DLD1 (cell line): ENCODE data around the gene MAPK4.

Source experiments
- in situ Hi-C: cut with HindIII; loops from 2 replicates; pipeline ENCODE4 v1.10.0; 2017; ENCODE audit warnings: low sequenced_read_pairs

The MAPK4 gene

DNA sequence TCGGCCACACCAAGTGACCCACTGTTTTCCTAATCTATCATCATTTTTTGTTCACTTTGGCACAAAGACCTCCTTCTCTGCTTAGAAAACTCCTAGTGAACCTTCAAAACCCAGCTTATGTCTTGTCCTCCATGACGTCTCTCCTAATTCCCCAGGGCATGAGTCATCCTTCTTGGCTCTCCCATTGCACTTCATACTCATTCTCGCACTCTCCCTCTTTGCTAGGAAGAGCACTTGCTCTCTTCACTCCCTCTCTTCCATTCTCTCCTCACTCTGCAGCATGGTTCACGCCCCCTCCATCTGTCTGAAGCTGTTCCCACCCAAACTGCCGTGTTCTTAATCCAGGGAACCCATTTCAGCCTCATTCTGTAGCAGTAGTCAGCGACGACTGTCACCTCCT, 156.0 kb downstream of the MAPK4 start:
- in situ Hi-C loops = no loop called here

DNA sequence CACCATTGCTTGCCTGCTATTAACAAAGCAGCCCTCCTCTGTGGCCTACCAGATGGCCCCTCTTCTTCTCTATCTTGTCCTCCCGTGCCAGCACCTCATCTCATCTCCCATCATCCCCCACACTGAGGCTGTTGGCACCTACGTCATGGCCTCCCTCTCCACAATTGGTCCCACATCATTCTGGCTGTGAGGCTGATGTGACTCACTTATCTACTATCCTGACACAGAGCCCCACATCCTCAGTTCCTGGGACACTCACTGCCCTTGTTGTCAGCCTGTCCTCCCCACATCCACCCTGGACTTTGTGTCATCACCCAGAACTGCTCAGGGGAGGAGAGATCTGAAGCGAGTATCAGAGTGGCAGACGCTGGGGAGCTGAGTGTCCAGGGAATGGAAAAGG, 157.0 kb downstream of the MAPK4 start:
- in situ Hi-C loops = no loop called here

- in situ Hi-C loops = no loop called here
These were observed 157.7 kb downstream of the MAPK4 start for GRCh38 chr18:50717563-50717962.

DNA sequence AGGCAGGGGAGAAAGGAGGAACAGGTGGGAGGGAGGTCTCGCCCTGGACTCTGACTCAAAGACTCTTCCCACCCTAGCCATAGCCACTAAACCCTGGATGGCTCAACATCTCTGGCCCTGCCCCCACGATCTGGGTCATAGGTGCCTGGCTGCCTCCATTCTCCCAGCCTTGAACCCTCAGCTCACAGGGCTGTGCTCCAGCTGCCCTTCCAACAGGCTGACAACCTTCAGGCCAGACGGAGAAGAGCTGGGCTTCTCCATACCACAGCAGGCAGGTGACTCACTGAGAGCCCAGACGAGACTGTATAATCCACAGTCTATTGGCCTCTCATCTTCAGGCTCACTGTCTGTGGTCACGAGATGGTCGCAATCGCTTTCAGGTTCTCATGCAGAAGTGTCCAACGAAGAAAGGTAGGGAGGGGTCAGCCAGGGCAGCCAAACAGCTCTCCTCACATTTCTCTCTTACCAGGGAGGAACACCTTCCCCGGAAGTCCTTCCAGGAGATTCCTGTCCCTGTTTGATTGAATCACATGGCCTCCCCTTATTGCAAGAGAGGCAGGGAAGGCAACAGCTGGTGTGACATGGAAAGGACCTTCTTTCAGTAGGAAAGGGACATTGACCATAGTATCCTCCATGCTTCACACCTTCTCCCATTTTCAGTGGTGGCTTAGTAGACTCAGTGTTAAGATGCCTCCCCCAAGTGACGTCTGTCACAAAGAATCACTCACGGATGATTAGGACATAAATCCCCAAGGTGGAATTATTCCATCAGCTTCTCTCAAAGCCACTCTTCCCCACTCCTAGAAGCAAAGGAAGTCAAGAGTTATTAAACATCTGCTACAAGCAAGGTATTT, 159.8 kb downstream of the MAPK4 start:
- in situ Hi-C loops = no loop called here

DNA sequence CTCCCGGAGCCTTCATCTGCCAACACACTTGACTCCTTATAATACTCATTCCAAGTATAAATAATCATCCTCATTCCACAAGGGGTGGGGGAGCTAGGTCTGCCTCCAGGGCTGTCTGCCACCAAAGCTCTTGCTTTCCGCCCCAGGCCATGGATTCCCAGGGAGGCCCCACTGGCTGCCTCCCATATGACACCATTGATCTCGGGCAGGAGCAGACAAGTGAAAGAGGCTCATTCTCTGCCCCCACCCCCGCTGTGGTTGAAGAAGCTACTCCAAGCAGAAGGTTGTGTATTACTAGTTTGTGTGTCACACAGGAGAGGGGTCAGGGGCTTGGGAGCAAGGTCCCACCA, 160.4 kb downstream of the MAPK4 start:
- in situ Hi-C loops = no loop called here

DNA sequence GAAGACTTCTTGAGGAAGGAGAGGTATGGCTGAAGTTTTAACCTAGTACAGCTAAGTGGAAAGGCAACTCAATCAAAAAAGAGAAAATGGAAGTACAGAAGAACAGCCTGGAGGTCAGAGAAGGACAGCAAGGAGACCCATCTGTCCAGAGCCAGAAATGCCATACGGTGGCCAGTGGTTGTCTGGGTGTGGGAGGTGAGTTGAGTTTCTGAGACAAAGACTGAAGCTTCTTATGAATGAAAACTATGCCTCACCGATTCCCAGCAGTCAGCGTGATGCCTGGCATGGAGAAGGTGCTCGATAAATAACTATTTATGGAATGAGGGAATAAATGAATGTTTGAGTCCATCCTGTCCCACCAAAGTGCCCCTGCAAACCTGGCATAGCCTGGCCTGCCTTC, 161.1 kb downstream of the MAPK4 start:
- in situ Hi-C loops = no loop called here

DNA sequence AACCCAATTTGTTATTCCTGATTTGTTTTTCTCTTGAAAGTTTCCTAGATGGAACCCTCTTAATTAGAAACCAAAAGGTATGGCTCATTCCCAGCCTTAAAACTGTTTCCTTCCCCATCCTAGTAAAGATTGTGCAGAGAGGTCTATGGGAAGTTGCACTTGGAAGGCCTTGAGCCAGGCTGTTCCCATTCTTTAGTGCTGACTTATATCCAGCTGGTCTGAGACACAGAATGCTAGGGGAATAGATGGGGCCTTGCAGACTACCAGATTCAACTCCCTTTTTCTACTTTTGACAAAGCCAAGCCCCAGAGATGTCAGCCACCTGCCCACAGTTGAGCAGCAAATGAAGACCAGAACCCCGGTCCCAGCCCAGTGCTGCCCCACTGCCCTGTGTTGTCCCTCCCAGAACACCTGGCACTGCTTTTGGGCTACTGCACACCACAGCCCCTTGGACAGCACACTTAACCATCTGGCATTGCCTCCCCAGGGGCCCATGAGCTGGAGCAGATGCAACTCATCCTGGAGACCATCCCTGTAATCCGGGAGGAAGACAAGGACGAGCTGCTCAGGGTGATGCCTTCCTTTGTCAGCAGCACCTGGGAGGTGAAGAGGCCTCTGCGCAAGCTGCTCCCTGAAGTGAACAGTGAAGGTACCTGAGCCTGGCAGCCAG, 161.7 kb downstream of the MAPK4 start:
- in situ Hi-C loops = no loop called here

- in situ Hi-C loops = no loop called here
These were observed 162.4 kb downstream of the MAPK4 start for GRCh38 chr18:50722311-50722710.

GRCh38 chr18:50724751-50725151, 164.9 kb downstream of the MAPK4 start:
- in situ Hi-C loops = no loop called here

DNA sequence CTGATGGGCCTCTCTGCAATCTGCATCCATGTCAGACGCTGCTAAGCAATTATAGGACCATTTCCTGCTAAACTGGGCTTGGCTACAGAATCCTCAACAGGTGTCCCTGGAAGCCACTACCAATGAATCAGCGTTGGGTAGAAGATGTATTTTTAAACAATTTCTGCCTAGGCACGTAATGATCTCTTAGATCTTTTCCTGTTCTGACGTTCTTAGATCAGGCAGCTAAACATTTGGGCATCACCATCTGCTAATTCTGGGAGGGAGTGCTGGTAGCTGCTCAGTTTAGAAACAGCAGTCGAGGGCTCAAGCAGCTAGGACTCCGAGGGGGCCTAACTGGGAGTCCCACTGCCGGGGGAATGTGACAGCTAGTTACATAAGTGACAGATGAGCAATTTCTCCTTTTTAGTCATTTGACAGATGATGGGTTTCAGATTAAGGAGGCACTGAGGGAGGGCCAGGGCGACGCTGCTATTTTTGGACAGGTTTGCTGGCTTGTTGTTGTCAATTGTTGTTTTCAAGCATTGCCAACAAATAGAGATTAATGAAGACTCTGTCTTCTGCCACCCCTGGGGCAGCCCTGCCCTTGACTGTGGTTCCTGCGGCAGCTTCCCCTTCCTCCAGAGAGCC, 167.2 kb downstream of the MAPK4 start:
- in situ Hi-C loops = no loop called here

DNA sequence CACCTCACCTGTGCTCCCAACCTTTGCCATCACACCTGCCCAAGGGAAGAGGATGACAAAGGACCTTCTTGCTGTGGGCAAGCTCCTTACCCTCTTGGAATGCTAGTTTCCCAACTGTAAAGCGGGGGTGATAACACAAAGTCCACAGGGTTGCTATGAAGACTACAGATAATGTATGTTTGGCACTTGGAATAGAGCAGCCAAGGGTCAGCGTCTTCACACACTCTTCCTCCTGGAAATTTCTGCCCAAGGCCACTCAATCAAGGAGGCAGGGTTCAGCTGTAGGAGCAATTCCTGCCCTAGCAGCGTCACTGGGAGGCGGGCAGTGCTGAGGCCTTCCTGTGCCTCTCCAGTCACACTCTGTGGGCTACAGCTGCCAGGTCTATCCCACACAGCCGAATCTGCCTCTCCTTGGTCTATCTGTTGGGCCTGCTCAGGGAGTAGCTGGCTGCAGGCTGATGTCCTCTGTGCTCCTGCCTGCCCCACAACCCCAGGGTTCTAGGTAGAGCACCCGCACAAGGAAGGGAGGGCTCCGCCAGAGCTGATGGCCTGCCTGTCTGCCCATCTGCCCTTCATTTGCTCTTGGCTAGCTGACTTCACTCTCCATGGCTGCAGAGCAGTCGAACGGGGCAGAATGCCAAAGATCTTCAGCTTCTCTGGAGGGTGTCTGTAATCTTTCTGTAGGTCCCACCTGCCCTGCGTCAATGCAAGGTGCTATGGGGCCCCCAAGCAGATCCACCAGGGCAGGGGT, 168.0 kb downstream of the MAPK4 start:
- in situ Hi-C loops = no loop called here

- in situ Hi-C loops = no loop called here
These were observed 169.5 kb downstream of the MAPK4 start for GRCh38 chr18:50729376-50729775.

DNA sequence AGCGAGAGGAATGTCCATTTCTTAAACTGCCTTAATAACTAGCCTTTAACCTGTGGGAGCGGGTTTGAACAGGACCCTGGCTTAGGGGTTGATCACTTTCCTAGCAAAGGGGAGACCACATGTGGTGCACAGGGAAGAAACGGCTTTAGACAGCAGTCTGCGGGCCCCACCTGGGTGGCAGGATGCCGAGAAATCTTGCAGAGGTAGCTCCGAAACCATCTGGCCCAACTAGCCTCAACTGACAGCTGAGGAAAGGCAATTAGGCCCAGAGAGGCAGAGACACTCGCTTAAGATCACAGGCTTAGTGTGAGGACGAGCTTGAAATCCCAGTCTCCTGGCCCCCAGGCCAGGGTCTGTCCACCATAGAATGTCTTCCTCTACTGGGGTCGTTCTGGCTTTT, 170.1 kb downstream of the MAPK4 start:
- in situ Hi-C loops = no loop called here

DNA sequence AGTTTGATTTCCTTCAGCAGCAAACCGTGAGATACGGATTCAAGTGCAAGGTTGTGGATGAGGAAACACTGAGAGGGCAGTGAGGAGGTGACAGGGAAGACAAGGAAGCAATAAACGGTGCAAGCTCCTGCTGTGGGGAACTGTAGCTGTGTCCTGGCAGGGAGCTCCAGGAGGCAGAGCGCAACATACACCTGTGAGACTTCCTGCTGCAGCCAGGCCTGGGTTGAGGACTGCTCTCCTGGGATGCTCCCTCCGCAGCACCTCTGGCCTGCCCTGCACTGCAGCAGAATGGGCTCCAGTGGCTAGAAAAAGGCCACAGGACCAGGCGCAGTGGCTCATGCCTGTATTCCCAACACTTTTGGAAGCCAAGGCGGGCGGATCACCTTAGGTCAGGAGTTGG, 174.5 kb downstream of the MAPK4 start:
- in situ Hi-C loops = no loop called here

DNA sequence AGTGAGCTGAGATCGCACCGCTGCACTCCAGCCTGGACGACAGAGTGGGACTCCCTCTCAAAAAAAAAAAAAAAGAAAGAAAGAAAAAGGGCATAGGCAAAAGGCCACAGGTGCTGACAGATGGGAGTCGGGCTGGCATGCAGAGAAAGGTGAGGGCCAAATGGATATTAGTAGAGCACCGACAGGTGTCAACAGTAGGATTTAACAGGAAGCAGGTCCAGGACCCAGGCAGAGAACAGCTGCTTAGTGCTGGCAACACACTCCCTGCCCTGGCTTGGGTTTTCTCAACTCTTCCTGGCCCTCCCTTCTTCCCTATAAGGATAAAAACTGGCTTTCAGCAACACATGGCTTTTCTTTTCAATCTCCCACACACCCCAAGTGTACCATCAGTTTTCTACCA, 175.0 kb downstream of the MAPK4 start:
- in situ Hi-C loops = no loop called here

- in situ Hi-C loops = no loop called here
These were observed 177.2 kb downstream of the MAPK4 start for GRCh38 chr18:50737127-50737526.

DNA sequence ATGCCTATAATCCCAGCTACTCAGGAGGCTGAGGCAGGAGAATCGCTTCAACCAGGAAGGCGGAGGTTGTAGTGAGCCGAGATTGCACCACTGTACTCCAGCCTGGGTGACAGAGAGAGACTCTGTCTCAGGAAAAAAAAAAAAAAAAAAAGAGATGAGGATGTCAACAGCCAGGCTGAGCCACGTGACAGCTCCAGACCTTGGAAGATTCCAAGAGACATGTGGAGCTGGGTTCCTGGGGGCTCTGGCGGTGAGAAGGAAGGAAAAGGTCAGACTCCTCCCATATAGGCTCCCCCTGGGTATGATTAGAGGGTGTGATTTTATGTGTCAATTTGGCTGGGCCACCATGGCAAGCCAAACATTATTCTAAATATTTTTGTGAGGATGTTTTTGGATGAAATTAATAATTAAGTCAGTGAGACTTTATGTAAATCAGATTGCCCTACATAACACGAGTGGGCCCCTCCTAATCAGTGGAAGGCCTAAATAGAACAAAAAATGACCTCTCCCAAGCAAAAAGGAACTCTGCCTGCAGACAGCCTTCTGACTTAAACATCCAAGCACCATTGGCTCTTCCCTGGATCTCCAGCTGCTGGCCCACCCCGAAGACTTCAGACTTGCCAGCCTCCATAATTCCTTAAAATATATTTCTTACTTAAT, 178.3 kb downstream of the MAPK4 start:
- in situ Hi-C loops = no loop called here

DNA sequence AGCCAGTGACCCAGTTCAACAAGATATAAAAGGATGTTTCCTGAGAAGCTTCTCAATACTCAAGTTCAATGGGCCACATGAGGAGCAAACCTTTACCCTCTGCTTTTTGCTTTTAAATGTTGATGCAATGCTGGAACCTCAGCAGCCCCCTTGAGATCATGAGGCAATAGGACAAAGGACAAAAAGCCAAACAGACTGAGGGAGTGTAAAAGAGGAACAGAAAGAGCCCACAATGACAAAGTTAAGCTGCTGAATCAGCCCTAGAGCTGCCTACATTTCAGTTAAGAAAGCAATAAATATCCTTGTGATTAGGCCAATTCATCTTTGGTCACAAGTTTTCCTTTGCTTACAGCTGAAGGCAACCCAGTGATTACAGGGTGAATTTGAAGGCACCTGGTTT, 183.1 kb downstream of the MAPK4 start:
- in situ Hi-C loops = no loop called here

- in situ Hi-C loops = no loop called here
These were observed 184.4 kb downstream of the MAPK4 start for GRCh38 chr18:50744253-50744652.

DNA sequence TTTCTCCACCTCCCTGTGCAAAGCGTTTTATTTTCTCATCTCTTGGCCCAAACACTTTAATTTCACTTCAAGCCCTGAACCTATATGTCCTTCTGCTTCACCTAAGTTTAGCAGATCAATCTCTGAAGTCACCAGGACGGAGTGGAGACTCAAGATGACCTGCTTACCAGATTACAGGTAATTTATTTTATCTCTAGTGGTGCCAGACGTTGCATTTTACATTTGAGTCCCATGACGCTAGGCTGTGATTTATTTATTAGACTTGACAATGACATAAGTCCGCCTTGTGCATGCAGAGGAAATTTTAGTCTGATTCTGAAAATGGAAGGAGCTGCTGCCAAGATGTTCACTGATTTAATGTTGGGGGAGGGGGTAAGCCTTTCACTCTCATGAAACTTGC, 186.1 kb downstream of the MAPK4 start:
- in situ Hi-C loops = no loop called here

DNA sequence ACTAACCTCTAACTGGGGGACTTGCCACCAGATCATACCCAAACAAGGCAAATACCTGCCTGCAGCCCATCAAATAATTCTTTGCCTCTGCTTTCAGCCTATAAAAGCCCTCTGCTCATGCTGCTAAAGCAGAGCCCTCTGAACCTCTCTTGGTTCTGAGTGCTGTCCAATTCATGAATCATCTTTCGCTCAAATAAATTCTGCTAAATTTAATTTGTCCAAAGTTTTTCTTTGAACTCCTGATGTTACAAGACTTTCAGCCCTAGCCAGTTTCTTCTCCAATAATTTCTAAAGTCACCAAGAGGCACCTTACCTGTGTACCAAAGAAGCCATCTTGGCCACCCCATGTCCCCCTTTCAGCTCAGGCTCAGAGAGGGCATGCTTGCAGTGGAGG, 188.0 kb downstream of the MAPK4 start:
- in situ Hi-C loops = no loop called here
